Measurements from ENCODE around the gene AMER3. TPM values are rescaled to one million over a fixed set of nuclear protein-coding genes. Genes with fewer than 3 reads are reported as not detected.

The AMER3 gene
- total RNA-seq, 4 donors from 2014 or later, result not detected

DNA sequence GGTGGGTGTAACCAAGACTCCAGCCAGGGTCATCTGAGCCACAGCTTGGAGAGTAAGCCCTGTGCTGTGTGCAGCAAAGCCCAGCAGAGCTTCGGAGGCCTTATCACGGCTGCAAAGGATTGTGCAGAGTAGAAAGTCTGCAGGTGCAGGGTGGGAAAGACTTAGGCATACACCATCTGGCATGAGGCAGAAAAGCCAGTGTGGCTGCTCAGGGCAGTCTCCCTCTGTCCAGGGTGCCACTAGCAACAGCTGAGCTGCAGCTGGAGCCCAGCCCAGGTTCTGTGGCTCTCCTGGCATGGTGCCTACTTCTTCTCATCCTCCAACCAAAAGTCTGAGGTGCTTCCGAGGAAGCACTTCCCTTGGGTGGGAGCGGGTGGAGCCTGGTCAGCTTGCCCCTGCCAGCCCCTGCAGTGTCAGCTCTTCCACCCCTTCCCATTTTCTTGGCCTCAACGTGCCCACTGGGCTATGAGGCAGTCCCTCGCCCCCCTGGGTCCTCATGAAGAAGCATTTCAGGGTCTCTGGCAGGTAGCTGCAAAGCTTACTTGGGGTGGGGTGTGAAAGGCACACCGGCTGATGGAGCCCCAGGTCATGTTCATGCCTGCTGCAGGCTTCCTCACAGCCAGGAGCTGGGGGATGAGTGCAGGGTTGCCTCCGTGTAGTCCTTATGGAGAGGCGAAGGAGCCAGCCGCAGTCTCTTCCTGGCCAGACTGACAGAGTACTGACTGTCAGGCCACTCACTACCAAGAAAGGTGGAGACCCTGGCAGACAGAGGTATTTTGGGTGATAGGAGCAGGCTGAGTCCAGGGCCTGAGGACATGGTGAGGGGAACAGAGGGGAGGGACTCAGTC, 4.8 kb downstream of the AMER3 start:
- TF ChIP-seq, protein P1, sequence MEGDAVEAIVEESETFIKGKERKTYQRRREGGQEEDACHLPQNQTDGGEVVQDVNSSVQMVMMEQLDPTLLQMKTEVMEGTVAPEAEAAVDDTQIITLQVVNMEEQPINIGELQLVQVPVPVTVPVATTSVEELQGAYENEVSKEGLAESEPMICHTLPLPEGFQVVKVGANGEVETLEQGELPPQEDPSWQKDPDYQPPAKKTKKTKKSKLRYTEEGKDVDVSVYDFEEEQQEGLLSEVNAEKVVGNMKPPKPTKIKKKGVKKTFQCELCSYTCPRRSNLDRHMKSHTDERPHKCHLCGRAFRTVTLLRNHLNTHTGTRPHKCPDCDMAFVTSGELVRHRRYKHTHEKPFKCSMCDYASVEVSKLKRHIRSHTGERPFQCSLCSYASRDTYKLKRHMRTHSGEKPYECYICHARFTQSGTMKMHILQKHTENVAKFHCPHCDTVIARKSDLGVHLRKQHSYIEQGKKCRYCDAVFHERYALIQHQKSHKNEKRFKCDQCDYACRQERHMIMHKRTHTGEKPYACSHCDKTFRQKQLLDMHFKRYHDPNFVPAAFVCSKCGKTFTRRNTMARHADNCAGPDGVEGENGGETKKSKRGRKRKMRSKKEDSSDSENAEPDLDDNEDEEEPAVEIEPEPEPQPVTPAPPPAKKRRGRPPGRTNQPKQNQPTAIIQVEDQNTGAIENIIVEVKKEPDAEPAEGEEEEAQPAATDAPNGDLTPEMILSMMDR (IDR thresholded peaks at IDR 0.05 in 4 of 5, conservative IDR thresholded peaks at IDR 0.05 in 1 of 5), result no peak
- no peak for TF ChIP-seq POLR2A (IDR thresholded peaks at IDR 0.05)
- Histone ChIP-seq H3K4me1 (no peaks in the 10 kb centered on the region), H3K4me3 (no peak overlapping the region), H3K27ac (no peak overlapping the region), H3K27me3 (peaks cover 19 to 23% (median 22%) of the 10 kb centered on the region in 3 donors), H3K9me3 (no peaks in the 10 kb centered on the region), H3K36me3 (no peaks in the 10 kb centered on the region)
- in situ Hi-C loops (cut with MboI; ENCODE audit: low sequenced_read_pairs in 4 of 4), result no loop called here
- ATAC-seq (no peak), DNase-seq (no peak)
- intact Hi-C loops (cut with DNase I; ENCODE audit: low total_unique reads), result no loop called here

DNA sequence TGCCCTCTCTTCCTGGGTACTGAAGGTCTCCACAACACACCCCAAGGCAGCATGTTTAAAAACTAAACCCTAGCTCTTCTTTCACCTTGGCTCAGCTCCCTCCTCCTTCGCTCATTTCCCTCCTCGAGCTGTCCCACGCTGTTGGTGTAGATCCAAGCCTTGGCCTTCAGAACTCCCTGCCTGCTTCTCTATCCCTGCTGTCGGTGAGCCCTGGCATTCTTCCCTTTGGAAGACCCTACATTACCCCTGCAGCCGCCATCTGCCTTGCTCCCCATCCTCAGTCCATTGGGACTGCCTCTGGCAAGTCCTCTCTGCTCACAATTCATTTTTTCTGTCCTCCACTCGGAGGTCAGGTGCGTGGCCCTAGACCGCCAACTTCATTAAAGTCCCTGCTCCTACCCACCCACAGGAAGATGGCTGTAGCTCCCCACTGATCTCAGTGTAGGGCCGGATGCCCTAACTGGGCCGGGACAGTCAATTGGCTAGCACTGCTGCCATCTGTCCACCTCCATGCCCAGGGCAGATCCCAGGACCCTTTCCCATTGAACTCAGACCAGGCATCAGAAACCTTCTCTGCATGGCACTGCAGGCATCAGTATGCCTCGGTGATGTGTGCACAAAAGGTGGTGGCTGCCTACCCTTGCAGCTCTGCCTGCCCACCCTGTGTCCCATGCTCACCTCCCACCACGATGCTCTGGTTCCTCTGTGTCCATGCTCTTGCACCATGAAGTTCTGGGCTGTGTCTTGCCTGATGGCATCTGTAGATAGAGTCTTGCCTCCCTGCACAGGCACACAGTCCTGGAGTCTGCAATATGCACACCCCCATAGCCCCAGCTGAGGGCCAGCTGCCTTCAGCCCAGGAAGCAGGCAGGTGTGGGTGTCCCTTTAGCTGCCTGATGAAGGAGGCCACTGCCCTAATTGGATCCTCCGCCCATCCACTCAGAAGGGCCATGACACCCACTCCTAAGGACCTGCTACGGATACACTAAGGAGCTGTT, 5.7 kb downstream of the AMER3 start:
- intact Hi-C loops (cut with DNase I; ENCODE audit: low total_unique reads) (no loop called here), in situ Hi-C loops (cut with MboI; ENCODE audit: low sequenced_read_pairs in 4 of 4) (no loop called here)
- TF ChIP-seq POLR2A (IDR thresholded peaks at IDR 0.05), result no peak
- TF ChIP-seq, protein P1 (IDR thresholded peaks at IDR 0.05 in 4 of 5, conservative IDR thresholded peaks at IDR 0.05 in 1 of 5), result no peak
- no peaks in the 10 kb centered on the region for H3K4me1 ChIP-seq
- H3K4me3 ChIP-seq, result no peak overlapping the region
- H3K27ac ChIP-seq, result no peak overlapping the region
- DNase-seq (no peak), ATAC-seq (no peak)
- H3K27me3 ChIP-seq, result peaks cover 13 to 16% (median 15%) of the 10 kb centered on the region in 3 donors
- H3K36me3 ChIP-seq, result no peaks in the 10 kb centered on the region
- H3K9me3 ChIP-seq, result no peaks in the 10 kb centered on the region

DNA sequence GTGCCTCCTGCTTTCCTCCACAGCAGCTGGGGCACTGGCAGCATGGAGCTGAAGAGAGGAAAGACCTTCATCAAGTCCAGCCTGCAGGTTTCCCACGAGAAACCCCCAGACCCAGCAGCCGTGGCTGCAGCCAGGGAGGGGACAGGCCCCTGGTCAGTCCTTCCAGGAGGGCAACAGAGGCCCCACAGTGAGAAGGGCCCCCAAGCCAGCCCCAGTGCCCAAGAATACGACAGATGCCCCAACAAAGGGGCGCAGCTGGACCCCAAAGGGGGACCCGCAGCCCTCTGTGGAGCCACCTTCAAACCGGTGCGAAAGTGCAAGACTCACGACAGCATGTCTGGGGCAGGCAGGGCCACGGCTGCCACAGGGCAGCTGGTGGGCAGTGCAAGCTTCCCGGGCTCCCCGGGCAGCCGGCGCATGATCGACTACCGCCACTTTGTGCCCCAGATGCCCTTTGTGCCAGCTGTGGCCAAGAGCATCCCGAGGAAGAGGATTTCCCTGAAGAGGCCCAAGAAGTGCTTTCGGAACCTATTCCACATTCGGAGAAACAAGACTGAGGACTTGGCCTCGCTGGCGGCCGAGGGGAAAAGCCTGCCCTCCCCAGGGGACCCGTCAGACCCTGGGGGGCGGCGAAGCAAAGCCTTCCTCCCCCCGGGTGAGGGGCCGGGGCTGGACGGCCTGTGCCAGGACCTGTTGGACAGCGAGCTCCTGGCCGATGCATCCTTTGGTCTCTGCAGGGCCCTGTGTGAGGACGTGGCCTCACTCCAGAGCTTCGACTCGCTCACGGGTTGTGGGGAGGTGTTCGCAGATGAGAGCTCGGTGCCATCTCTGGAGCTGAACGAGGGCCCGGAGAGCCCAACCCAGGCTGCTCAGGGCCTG, 6.9 kb downstream of the AMER3 start:
- TF ChIP-seq, protein P1 (IDR thresholded peaks at IDR 0.05 in 4 of 5, conservative IDR thresholded peaks at IDR 0.05 in 1 of 5), result no peak
- TF ChIP-seq POLR2A (IDR thresholded peaks at IDR 0.05), result no peak
- intact Hi-C loops (cut with DNase I; ENCODE audit: low total_unique reads), result no loop called here
- Histone ChIP-seq H3K36me3 (no peaks in the 10 kb centered on the region), H3K4me1 (no peaks in the 10 kb centered on the region), H3K27ac (no peak overlapping the region), H3K27me3 (peaks cover 2 to 5% (median 5%) of the 10 kb centered on the region in 3 donors), H3K4me3 (no peak overlapping the region), H3K9me3 (no peaks in the 10 kb centered on the region)
- DNase-seq (no peak), ATAC-seq (no peak)
- in situ Hi-C loops (cut with MboI; ENCODE audit: low sequenced_read_pairs in 4 of 4), result no loop called here

DNA sequence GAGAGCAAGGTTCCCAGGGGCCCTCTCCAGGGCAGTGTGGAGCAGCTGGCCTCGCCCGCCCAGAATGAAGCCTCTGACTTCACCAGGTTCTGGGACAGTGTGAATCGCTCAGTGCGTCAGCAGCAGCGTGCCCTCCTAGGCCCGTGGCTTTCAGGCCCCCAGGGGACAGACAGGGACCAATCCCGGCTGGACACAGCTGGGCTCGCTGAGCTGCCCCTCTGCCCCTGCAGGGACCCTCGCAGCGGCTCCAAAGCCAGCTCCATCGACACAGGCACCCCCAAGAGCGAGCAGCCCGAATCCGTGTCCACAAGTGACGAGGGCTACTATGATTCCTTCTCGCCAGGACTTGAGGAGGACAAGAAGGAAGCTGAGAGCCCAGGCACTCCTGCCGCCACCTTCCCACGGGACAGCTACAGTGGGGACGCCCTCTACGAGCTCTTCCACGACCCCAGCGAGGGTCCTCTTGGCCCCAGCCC, 7.6 kb downstream of the AMER3 start:
- no peak overlapping the region for H3K4me3 ChIP-seq
- no peaks in the 10 kb centered on the region for H3K9me3 ChIP-seq
- DNase-seq (no peak), ATAC-seq (no peak)
- no peaks in the 10 kb centered on the region for H3K4me1 ChIP-seq
- intact Hi-C loops (cut with DNase I; ENCODE audit: low total_unique reads) (no loop called here), in situ Hi-C loops (cut with MboI; ENCODE audit: low sequenced_read_pairs in 4 of 4) (no loop called here)
- H3K27ac ChIP-seq, result no peak overlapping the region
- H3K36me3 ChIP-seq, result no peaks in the 10 kb centered on the region
- TF ChIP-seq POLR2A (IDR thresholded peaks at IDR 0.05), result no peak
- TF ChIP-seq, protein P1 (IDR thresholded peaks at IDR 0.05 in 4 of 5, conservative IDR thresholded peaks at IDR 0.05 in 1 of 5), result no peak
- peaks cover 0 to 3% (median 0%) of the 10 kb centered on the region in 3 donors for H3K27me3 ChIP-seq
